HL-60 (cell line): ENCODE results near the gene CBX1.

Experiments
- POLR2AphosphoS5 ChIP-seq: IDR thresholded peaks from 2 replicates; pipeline ENCODE4 v1.6.1; 2012; ENCODE audit warnings: low read depth
- TF ChIP-seq, protein P1 (sequence below): IDR thresholded peaks from one replicate; pipeline ENCODE4 v1.5.1; 2011; ENCODE audit warnings: low read length, control low read depth, inconsistent platforms; ENCODE audit not compliant: insufficient read depth
- TF ChIP-seq, protein P2 (sequence below): IDR thresholded peaks from 2 replicates; pipeline ENCODE4 v1.6.1; 2012; ENCODE audit warnings: low read depth; ENCODE audit not compliant: insufficient replicate concordance

DNA sequence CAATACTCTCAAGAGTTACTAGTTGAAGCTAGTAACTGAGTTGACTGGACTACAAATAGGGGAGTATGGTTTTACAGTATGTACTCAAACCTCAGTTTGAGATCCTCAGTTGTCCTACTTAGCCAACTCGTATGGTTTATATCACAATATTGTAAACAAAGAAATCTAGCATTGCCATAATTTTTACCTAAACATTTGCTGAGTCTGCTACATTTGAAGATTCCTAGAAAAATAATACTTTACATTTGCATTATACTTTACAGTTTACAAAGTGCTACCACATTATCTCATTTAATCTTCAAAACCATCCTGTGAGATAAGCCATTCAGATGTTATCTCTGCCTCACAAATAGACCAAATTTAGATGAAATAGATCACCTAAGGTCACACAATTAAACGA lies 16.3 kb downstream of the CBX1 start:
- TF ChIP-seq POLR2AphosphoS5: no peak
- TF ChIP-seq, protein P1, sequence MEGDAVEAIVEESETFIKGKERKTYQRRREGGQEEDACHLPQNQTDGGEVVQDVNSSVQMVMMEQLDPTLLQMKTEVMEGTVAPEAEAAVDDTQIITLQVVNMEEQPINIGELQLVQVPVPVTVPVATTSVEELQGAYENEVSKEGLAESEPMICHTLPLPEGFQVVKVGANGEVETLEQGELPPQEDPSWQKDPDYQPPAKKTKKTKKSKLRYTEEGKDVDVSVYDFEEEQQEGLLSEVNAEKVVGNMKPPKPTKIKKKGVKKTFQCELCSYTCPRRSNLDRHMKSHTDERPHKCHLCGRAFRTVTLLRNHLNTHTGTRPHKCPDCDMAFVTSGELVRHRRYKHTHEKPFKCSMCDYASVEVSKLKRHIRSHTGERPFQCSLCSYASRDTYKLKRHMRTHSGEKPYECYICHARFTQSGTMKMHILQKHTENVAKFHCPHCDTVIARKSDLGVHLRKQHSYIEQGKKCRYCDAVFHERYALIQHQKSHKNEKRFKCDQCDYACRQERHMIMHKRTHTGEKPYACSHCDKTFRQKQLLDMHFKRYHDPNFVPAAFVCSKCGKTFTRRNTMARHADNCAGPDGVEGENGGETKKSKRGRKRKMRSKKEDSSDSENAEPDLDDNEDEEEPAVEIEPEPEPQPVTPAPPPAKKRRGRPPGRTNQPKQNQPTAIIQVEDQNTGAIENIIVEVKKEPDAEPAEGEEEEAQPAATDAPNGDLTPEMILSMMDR: no peak
- TF ChIP-seq, protein P2, sequence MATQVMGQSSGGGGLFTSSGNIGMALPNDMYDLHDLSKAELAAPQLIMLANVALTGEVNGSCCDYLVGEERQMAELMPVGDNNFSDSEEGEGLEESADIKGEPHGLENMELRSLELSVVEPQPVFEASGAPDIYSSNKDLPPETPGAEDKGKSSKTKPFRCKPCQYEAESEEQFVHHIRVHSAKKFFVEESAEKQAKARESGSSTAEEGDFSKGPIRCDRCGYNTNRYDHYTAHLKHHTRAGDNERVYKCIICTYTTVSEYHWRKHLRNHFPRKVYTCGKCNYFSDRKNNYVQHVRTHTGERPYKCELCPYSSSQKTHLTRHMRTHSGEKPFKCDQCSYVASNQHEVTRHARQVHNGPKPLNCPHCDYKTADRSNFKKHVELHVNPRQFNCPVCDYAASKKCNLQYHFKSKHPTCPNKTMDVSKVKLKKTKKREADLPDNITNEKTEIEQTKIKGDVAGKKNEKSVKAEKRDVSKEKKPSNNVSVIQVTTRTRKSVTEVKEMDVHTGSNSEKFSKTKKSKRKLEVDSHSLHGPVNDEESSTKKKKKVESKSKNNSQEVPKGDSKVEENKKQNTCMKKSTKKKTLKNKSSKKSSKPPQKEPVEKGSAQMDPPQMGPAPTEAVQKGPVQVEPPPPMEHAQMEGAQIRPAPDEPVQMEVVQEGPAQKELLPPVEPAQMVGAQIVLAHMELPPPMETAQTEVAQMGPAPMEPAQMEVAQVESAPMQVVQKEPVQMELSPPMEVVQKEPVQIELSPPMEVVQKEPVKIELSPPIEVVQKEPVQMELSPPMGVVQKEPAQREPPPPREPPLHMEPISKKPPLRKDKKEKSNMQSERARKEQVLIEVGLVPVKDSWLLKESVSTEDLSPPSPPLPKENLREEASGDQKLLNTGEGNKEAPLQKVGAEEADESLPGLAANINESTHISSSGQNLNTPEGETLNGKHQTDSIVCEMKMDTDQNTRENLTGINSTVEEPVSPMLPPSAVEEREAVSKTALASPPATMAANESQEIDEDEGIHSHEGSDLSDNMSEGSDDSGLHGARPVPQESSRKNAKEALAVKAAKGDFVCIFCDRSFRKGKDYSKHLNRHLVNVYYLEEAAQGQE: no peak
